Chondrocyte (in vitro differentiated cells): ENCODE results near the gene METTL14. TPM values are rescaled to one million over a fixed set of nuclear protein-coding genes. Genes with fewer than 3 reads are reported as not detected.

Experiments used
- DNase-seq: peaks from one replicate; pipeline ENCODE4 v3.0.0; 2021; ENCODE audit warnings: mixed read lengths, low spot score
- H3K27ac Mint-ChIP-seq: one replicate; pipeline ENCODE4 v1.8.0; 2021; ENCODE audit warnings: mild to moderate bottlenecking, moderate library complexity, mixed read lengths; ENCODE audit not compliant: unreplicated experiment
- H3K27me3 Mint-ChIP-seq: 2 replicates; pipeline ENCODE4 v1.8.0; 2021; ENCODE audit warnings: low read depth, mixed read lengths
- H3K36me3 Mint-ChIP-seq: 2 replicates; pipeline ENCODE4 v1.8.0; 2021; ENCODE audit warnings: low read depth, mixed read lengths
- H3K4me1 Mint-ChIP-seq: 2 replicates; pipeline ENCODE4 v1.8.0; 2021; ENCODE audit warnings: low read depth, mild to moderate bottlenecking, mixed read lengths
- H3K4me3 Mint-ChIP-seq: one replicate; pipeline ENCODE4 v1.8.0; 2021; ENCODE audit warnings: mild to moderate bottlenecking, moderate library complexity, mixed read lengths; ENCODE audit not compliant: unreplicated experiment
- H3K9me3 Mint-ChIP-seq: 2 replicates; pipeline ENCODE4 v1.8.0; 2021; ENCODE audit warnings: low read depth, mixed read lengths
- CTCF ChIP-seq: fragments of 200-600 bp; sonication (generic); IDR thresholded peaks from 2 replicates; pipeline ENCODE4 v1.5.0; 2021; ENCODE audit warnings: antibody characterized with exemption, mild to moderate bottlenecking, moderate library complexity
- total RNA-seq: library from RNA; stranded (reverse); gene quantifications from 3 replicates; pipeline ENCODE4 v1.2.1, GENCODE V29; 2021

Gene METTL14
- total RNA-seq, 1 donor from 2014 or later, result 32.1 TPM

GRCh38 chr4:118762155-118762554, 77.0 kb downstream of the METTL14 start:
- no peak for TF ChIP-seq CTCF
- peaks cover 40% of the 10 kb centered on the region for H3K36me3 Mint-ChIP-seq
- no peak for DNase-seq
- no peak overlapping the region for H3K4me3 Mint-ChIP-seq
- H3K27ac Mint-ChIP-seq, result peak overlapping the region; percentile 75
- no peaks in the 10 kb centered on the region for H3K27me3 Mint-ChIP-seq
- H3K4me1 Mint-ChIP-seq, result peaks cover 92% of the 10 kb centered on the region
- no peaks in the 10 kb centered on the region for H3K9me3 Mint-ChIP-seq

- H3K36me3 Mint-ChIP-seq, result peaks cover 43% of the 10 kb centered on the region
- no peak for DNase-seq
- no peak overlapping the region for H3K4me3 Mint-ChIP-seq
- peak overlapping the region; percentile 66 for H3K27ac Mint-ChIP-seq
- no peaks in the 10 kb centered on the region for H3K27me3 Mint-ChIP-seq
- TF ChIP-seq CTCF, result no peak
- no peaks in the 10 kb centered on the region for H3K9me3 Mint-ChIP-seq
- peaks cover 85% of the 10 kb centered on the region for H3K4me1 Mint-ChIP-seq
These were observed 77.7 kb downstream of the METTL14 start for GRCh38 chr4:118762730-118763477.

Other genes starting within 250 kb of the METTL14 start
- 204 to 245 TPM (median 208 TPM) in 3 replicates for gene SEC24D, start 150.7 kb downstream of the METTL14 start, total RNA-seq
- 12.3 to 21.5 TPM (median 20.7 TPM) in 3 replicates for gene SYNPO2, start 203.5 kb downstream of the METTL14 start, total RNA-seq